HepG2 (cell line): ENCODE measurements around the gene FASTK. TPM values are rescaled to one million over a fixed set of nuclear protein-coding genes. Genes with fewer than 3 reads are reported as not detected.

ENCODE experiments used
- ATAC-seq: fragments of 200-7000 bp; cut with Tn5 transposase; 3 replicates; pipeline ENCODE4 v1.9.1; 2020; ENCODE audit warnings: mild to moderate bottlenecking, moderate library complexity
- BruUV-seq: library from RNA; stranded (reverse); fragments of 400-500 nt; replicated peaks from 2 replicates; lab custom pipeline; 2021; lab: Mats Ljungman, UMichigan
- CTCF ChIA-PET: fragments of 300-600 bp; formaldehyde crosslinking; extraction: SDS; loops from one replicate; lab custom pipeline; 2021; ENCODE audit warnings: low total read pairs, inconsistent platforms, low intra/inter-chr PET ratio; lab: Yijun Ruan, JAX
- POLR2A ChIA-PET: fragments of 350-600 bp; sonication (Branson Sonifier 250); formaldehyde crosslinking; loops from one replicate; lab custom pipeline; 2020; ENCODE audit warnings: antibody characterized with exemption, inconsistent platforms; lab: Yijun Ruan, JAX
- DNase-seq: peaks from one replicate; pipeline ENCODE4 v3.0.0-alpha.2; 2015; ENCODE audit warnings: low spot score
- FAIRE-seq: peaks from 3 replicates; lab custom pipeline; 2011; peaks lifted over from hg19 to GRCh38; lab: Jason Lieb, UNC
- H2AFZ ChIP-seq: one replicate; pipeline ENCODE4 v1.6.1; 2011; ENCODE audit warnings: low read length, inconsistent platforms
- H3K27ac ChIP-seq: fragments of 300-600 bp; 3 replicates; pipeline ENCODE4 v1.8.0; 2011; ENCODE audit warnings: mixed run types, mild to moderate bottlenecking, mixed read lengths, low read length, inconsistent platforms; ENCODE audit not compliant: insufficient read depth; ENCODE audit errors: extremely low read length
- H3K27me3 ChIP-seq, 2 experiments: fragments of 200-600 bp in 1 of 2; 2 replicates in 1 of 2; 3 replicates in 1 of 2; pipeline versions ENCODE4 v1.6.0 to v1.8.0; 2011; ENCODE audit warnings: low read length in 2 of 2, mild to moderate bottlenecking in 2 of 2, moderate library complexity in 2 of 2, inconsistent platforms in 1 of 2; ENCODE audit not compliant: insufficient read depth in 2 of 2, control insufficient read depth in 1 of 2
- H3K36me3 ChIP-seq, 2 experiments: fragments of 200-600 bp in 1 of 2; replicated peaks in 1 of 2; 2 replicates in 1 of 2; 3 replicates in 1 of 2; pipeline versions ENCODE4 v1.5.1 to v1.8.0; 2011; ENCODE audit warnings: low read length in 2 of 2, inconsistent platforms in 1 of 2; ENCODE audit not compliant: insufficient read depth in 2 of 2, control insufficient read depth in 1 of 2
- H3K4me1 ChIP-seq: 2 replicates; pipeline ENCODE4 v1.5.1; 2012; ENCODE audit warnings: low read length, inconsistent platforms; ENCODE audit not compliant: insufficient read depth
- H3K4me2 ChIP-seq: 2 replicates; pipeline ENCODE4 v1.6.0; 2011; ENCODE audit warnings: low read depth, low read length, inconsistent platforms
- H3K4me3 ChIP-seq, 3 experiments: fragments of 200-600 bp in 1 of 3; sonication (generic), shearing (Covaris generic) in 1 of 3; replicated peaks in 1 of 3; 2 replicates each; pipeline ENCODE4 v1.5.1; 2011 to 2016; ENCODE audit warnings: low read length in 3 of 3, inconsistent platforms in 2 of 3, low read depth in 2 of 3, mild to moderate bottlenecking in 2 of 3, control low read depth in 1 of 3, mixed read lengths in 1 of 3; ENCODE audit not compliant: insufficient read depth in 1 of 3
- H3K79me2 ChIP-seq: one replicate; pipeline ENCODE4 v1.6.1; 2011; ENCODE audit warnings: low read length, inconsistent platforms; ENCODE audit not compliant: insufficient read depth
- H3K9ac ChIP-seq: 2 replicates; pipeline ENCODE4 v1.6.0; 2011; ENCODE audit warnings: mild to moderate bottlenecking, low read depth, low read length, inconsistent platforms; ENCODE audit not compliant: insufficient read depth
- H3K9me3 ChIP-seq: 2 replicates; pipeline ENCODE4 v1.5.1; 2012; ENCODE audit warnings: mild to moderate bottlenecking, low read length
- H4K20me1 ChIP-seq: 2 replicates; pipeline ENCODE4 v1.6.0; 2011; ENCODE audit warnings: inconsistent platforms, mild to moderate bottlenecking, low read length, moderate library complexity; ENCODE audit not compliant: insufficient read depth
- CBFB ChIP-seq: sonication (generic); formaldehyde crosslinking; IDR thresholded peaks from 2 replicates; pipeline ENCODE4 v1.4.0; 2020; ENCODE audit warnings: missing genetic modification reagents
- GFI1 ChIP-seq: sonication (generic); formaldehyde crosslinking; IDR thresholded peaks from 2 replicates; pipeline ENCODE4 v1.5.0; 2020; ENCODE audit warnings: missing genetic modification reagents, mild to moderate bottlenecking, borderline replicate concordance
- SOX13 ChIP-seq, 3 experiments: fragments of 450-650 bp in 1 of 3; sonication (generic) in 1 of 3; formaldehyde crosslinking in 1 of 3; IDR thresholded peaks in 2 of 3; conservative IDR thresholded peaks in 1 of 3; 2 replicates each; pipeline versions ENCODE4 v1.5.0 to v1.6.1; 2016 to 2020; ENCODE audit warnings: antibody characterized with exemption in 1 of 3, mild to moderate bottlenecking in 1 of 3, missing compliant biosample characterization in 1 of 3, missing genetic modification reagents in 1 of 3, moderate library complexity in 1 of 3
- ZGPAT ChIP-seq: IDR thresholded peaks from 2 replicates; pipeline ENCODE4 v1.6.1; 2016; ENCODE audit warnings: mild to moderate bottlenecking
- WGBS: methylation state at CpG from one replicate; pipeline ENCODE4 v1.1.6; 2017; ENCODE audit warnings: low lambda C conversion rate; 5-methylcytosine and 5-hydroxymethylcytosine counted together
- in situ Hi-C: cut with HindIII; loops from 2 replicates; pipeline ENCODE4 v1.10.0; 2017; ENCODE audit warnings: low pct_unique_long_range_greater_than_20kb; ENCODE audit not compliant: extremely low pct_ligation_motif_present
- intact Hi-C: fragments of 100-400 bp; cut with micrococcal nuclease; formaldehyde crosslinking; loops from one replicate; pipeline ENCODE4 v1.10.0; 2022; ENCODE audit not compliant: unreplicated experiment
- polyA plus RNA-seq, 8 experiments: library from polyadenylated mRNA; depleted of rRNA in 3 of 8; stranded (reverse) in 7 of 8; unstranded in 1 of 8; fragments of >200 nt; fragmentation: Illumina TruSeq in 4 of 8; extraction: Trizol in 4 of 8; gene quantifications; 2 replicates each; pipeline versions ENCODE4 v1.2.1 to v1.2.3, GENCODE V29; 2011 to 2016; ENCODE audit warnings: low read depth in 4 of 8, missing spikeins in 1 of 8, mixed read lengths in 1 of 8; ENCODE audit not compliant: insufficient read depth in 1 of 8
- total RNA-seq, 5 experiments: library from RNA; depleted of rRNA; stranded (reverse); fragments of >200 nt; fragmentation: Illumina TruSeq; extraction: Trizol; gene quantifications; 2 replicates each; pipeline ENCODE4 v1.2.3, GENCODE V29; 2016; ENCODE audit warnings: low read depth in 1 of 5

The FASTK gene
- total and polyA plus RNA-seq, 2 of the 13 experiments (the other 11 are each of a cell fraction or from before 2014, with no cell fraction given), result 52.9 to 55.7 TPM

- BruUV-seq, result no TSS peak
Observed at GRCh38 chr7:151115121-151115835, 34.7 kb upstream of the FASTK start.

More at GRCh38 chr7:151115121-151115835, 34.7 kb upstream of the FASTK start:
- Histone ChIP-seq H4K20me1 (peaks cover 33% of the 10 kb centered on the region; the same call in 1 of the 2 replicates), H3K36me3 (peaks cover 18 to 59% of the 10 kb centered on the region in 2 experiments; a peak in 4 of 5 replicates), H3K4me3 (no peak overlapping the region), H3K9me3 (no peaks in the 10 kb centered on the region), H3K27me3 (no peaks in the 10 kb centered on the region), H3K4me2 (no peak overlapping the region), H3K27ac (no peak overlapping the region), H3K79me2 (peaks cover 22% of the 10 kb centered on the region), H2AFZ (no peak overlapping the region), H3K9ac (no peak overlapping the region), H3K4me1 (no peaks in the 10 kb centered on the region)
- FAIRE-seq, result no peak
- no peak for DNase-seq
- WGBS, result 98% methylated on average over 93 of the region's 114 CpGs
- in situ Hi-C loops (no loop called here), intact Hi-C loops (no loop called here)
- TF ChIP-seq ZGPAT (CRISPR knock-in tag) (no peak), CBFB (CRISPR knock-in tag) (no peak), SOX13 (IDR thresholded peaks at IDR 0.05) (no peak), SOX13 (CRISPR knock-in tag; conservative IDR thresholded peaks at IDR 0.05 in 1 of 2, IDR thresholded peaks at IDR 0.05 in 1 of 2) (no peak), GFI1 (no peak)
- POLR2A ChIA-PET, result no interaction called here
- no peak for ATAC-seq
- CTCF ChIA-PET, result no interaction called here
